Measurements from ENCODE around the gene NEDD4L.
"Not testable (repeated sequence)": the region's sequence is repeated elsewhere in the genome, so short reads cannot be mapped to it uniquely, and the experiment has no call there.

The NEDD4L gene

DNA sequence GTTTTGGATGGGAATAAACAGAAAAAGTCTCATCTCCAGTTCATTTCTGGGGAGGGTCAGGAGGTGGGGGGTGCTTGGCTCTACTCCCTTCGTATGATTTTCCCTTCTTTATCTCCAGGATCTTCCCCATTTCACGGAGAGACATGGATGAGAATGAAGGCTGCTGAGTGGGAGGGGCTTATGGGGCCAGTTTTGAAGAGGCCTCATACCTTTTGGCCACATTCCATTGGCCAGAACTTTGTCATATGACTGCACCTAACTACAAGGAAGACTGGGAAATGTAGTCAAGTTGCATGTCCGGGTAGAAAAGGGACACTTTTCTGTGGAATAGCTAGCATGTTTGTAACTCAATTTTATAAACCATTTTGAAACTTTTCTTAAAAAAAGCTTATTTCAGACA lies 117.6 kb downstream of the NEDD4L start:
- no peak for DNase-seq

DNA sequence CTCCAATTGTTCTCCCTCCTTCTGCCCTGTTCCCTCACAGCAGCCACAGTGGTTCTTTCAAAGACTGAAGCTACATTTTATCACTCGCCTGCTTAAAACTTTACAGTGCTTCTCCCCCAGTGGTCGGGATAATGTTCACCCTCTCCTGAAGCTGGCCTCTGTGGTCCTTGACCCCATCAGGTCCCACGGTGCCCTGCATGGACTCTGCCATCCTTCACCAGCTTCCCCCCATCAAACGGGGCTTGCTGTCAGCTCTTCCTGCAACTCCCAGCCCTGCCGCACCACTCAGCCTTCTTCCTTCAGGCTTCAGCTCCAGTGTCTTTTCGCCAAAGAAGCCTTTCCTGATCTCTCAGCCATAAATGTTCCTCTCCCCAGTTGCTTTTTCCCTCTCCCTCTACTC lies 118.1 kb downstream of the NEDD4L start:
- no peak for DNase-seq

DNA sequence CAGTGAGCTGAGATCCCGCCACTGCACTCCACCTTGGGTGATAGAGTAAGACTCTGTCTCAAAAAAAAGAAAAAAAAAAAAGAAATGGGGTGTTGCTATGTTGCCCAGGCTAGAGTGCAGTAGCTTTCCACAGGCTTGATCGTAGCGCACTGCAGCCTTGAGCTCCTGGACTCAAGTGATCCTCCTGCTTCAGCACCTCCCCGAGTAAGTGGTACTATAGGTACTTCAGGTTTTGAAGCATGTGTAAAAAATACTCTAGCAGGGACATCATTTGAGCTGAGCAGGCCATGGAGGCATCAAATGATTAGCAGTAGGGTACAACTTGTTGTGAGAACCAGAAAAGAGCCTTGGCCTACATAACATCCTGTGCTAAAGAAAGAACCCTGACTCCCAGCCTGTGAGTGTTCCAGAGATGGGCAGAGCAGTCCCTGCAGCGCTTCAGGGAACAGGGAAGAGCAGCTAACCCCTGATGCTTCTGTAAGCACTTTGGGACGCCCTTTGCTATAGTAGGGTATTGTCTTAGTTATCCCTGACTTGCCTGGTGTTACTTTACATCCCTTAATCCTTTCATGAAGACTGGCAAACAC lies 119.1 kb downstream of the NEDD4L start:
- no peak for DNase-seq

DNA sequence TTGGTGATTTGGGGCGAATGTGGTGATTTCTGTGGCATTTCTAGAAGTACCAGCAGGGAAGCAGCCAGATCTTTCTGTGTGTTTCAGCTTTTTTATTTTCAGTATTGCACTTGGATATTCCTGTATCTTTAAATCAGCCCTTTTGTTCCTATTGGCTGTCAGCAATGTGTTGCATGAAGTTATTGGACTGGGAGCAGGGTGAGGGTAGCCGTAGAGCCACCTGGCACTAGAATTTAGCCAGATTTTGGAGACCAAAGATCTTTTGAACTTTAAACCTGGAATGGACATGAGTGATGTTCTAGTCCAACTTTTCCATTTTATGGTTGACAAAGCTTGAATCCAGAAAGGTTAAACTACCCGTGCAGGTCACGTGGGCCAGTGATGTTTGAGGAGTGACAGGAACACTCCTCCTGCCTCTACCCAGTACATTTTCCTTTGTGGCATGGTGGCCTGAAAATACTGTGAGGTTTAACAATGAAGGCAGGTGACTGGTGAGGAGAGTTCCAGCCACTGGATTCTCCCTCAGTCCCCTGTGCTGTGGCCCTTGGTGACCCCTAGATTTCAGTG lies 122.3 kb downstream of the NEDD4L start:
- DNase-seq = no peak

DNA sequence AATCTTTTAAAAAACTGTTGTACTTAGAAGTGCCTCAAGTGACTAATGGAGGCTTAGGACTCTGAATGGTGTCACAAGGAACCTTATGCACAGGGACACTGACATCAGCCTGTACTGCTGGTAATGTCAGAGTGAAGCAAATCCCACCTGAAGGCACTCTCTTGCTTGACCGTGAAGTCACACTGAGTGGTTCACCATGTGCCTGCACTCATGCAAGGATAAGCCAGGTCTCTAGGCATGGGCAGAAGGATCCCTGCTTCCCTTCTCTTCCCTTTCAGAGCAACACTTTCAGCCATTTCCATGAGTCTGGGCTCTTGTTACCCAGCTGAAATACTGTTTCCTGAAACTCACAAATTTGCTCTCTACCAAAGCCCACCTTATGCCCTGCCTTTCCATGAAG lies 123.0 kb downstream of the NEDD4L start:
- no peak for DNase-seq

DNA sequence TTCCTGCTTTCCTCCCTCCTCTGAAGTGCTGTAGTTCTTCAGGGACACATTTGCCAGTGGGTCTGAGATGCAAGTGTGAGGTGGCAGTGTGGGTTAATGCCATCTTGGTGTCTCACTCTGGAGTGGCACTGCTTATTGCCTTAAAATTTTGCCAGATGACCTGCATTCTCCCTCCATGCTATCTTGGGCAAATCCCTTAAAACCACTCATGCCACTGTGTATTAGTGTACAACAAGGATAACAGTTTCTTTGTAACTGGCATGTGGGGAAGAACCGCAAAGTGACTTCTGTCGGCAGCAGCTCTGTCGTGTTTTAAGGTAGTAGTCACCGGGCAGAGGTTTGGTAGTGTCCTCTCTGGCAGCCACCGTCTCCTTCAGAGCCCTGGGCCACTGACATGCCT lies 124.2 kb downstream of the NEDD4L start:
- DNase-seq = no peak

DNA sequence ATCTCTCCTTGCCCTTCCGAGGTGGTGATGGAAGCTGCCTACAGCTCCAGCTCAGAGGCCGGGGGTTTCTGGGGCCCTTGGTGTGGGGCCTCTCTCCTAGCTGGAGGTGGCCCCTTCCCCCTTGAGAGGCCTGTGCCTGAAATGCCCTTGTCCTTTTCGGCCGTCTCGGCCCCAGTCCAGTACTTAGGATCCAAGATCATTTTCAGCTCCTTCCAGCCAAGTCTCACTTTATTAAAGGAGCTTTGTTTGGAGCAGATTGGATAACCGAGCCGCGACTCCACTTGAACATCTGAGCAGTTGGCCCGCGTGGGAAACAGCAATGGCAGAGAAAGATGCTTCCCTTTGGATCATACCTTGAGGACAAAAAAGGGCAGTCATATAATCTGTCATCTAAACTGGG lies 125.0 kb downstream of the NEDD4L start:
- DNase-seq = no peak

DNA sequence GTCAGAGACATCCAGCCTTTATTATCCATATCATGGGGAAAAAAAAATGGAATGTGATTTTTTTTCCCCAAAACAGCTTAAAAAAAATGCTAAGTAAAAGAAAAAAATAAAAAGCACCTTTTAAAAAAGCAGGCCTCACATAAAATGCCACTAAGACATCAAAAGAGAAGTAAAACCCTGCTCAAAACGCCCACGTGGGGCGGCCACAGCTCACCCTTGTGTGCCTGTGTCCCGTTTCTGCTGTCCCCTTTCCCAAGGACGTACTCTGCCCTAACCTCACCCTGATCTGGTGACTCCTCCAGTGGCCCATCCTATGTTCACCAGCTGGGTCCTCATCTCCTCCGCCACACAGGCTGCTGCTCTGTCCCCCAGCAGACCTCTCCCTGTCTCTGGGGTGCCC lies 125.4 kb downstream of the NEDD4L start:
- no peak for DNase-seq

DNA sequence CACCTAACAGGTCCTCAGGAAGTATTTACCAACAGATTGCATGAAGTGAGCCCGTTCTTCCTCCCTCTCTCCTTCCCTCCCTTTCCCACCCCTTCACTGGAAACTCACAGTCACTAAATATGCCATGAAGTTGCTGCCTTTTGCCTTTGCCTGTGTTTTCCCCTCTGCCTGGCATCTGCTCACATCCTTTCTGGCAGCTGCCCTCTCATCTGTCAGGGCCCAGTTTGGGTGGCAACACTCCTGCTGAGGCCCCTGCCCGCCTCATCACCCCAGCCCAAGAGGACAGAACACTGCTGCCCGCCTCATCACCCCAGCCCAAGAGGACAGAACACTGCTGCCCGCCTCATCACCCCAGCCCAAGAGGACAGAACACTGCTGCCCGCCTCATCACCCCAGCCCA lies 126.0 kb downstream of the NEDD4L start:
- not testable (repeated sequence) for DNase-seq

DNA sequence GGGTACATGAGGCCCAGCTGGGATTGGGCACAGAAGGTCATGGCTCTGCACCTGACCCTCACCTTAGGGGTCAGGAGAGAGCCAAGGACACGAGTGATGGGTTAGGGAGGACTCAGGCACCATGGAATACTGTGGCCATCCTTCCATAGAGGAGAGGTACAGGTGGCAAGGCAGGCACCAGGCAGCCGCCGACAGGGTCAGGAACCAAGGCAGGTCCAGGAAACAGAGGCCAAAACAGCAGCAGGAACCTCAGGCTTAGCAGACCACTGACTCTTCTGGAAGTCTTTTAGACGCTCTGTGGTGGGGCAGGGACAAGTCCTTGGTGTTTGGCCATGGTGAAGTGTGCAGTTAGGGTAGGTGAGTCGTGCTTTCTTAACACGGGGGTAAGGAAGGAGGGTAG lies 128.0 kb downstream of the NEDD4L start:
- DNase-seq = no peak

DNA sequence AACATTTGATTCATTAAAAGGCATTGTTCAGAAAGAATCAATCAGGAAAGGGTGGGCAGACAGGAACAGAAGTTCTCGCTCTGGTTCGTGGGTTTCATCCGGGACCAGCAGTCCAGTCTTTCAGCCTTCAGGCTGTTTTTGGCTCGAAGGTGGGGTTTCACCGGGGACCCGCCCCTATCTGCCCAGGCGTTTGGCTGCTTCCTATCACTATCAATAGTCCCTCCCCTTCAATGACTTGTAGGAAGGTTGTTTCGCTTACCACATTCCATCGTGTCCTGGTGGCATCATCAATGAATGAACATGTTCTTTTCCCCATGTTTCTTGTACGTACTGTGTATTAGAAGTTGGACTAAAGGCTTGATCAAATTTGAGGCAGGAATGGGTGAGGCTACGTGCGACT lies 130.3 kb downstream of the NEDD4L start:
- DNase-seq = no peak

DNA sequence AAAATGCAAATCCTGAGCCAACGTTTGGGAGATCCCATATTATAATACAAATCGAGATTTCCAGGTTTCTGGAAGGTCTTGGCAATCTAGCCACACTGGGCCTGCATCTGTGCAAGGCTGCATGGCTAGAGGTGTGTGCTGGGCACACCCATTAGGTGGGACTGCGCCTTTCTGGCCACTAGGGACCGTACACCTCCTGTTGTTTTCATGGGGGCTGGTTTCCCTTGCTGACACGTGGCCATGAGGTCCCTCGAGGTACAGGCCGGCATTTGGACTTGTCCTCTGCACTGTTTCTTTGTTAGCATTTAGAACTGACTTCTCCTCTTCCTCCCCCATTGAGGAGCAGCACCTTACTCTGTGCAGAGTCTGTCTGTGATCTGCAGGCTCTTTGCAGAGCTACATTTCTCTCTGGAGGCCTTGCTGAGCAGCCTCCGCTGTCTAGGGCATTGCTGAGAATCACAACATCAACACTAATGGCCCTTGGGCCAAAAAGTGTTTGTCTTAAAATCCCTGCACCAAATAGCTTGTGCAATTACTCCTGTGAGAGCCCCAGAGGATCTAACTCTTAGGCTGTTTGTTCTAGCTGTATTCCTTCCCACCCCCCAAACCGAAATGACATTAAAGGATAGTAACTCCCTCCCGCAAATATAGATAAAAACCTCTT lies 131.2 kb downstream of the NEDD4L start:
- no peak for DNase-seq

DNA sequence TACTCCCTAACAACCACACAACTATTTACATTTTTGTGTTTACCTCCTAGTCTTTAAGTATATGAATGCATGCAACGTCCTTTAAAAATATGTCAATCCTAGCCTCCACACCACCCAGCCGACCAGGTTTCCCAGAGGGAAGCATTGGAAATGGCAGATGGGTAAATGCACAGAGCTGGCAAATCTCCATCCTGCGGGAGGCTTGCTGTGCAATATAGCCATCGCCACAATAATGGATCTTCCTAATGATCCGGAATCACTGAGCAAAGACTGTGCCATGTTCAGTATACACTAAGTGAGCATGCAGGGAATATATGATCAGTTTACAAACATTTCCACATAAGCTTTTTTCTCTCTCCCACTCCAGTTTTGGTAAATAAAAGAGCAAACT lies 131.8 kb downstream of the NEDD4L start:
- no peak for DNase-seq

DNA sequence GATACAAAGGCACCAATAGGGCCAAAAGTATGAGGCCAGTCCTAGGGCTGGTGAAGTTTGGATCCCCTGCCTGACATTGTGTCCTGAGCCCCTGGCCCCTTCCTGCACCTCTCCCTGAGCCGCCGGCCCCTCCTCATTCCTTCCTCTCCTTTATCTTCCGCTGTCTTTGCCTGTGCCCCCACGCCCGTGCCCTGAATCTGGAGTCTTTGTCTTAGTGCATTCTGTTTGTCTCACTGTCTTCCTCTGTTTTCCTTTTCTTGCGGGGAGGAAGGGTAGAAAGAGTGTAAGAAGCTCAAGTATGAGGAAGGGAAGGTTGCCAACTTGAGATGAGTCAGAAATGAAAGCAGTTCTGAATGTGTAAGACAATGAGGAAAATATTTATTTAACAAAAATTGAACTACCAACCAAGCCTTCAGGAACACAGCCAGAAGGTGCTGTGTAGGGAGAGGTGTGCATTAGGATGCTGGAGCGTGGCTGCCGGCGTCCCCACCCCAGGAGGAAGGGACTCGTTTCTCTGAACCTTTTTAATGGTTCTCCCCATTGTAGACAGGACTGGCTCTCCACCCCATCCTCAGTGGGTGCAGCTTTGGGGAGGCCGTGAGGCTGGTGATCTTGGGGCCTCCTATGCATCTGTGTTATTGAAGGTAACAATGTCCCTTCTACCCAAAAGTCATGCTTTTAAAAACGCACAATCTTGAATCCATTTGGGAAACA lies 133.1 kb downstream of the NEDD4L start:
- no peak for DNase-seq

DNA sequence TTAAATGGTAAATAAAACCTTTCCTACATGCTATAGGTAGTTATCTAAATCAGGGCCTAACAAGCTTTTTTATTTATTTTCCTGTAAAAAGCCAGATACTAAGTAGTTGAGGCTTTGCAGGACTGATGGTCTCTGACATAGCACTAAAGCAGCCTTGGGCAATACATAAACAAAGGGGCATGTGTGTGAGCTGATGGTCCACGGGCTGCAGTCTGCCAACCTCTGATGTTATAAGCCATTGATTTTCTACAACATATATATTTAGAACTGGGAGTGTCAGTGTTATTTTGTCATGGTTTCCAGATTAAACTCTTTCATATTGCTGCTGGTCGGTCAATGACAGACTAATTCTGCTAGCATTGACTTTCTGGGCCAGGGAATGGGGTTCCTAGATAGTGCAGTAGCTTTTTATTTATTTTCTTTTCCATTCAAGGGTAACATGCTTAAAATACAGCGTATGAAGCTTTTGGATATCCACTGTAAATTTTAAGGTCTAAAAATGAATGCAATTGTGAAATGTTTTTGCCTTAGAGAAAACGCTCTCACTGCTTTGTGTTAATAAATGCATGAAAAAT lies 134.0 kb downstream of the NEDD4L start:
- no peak for DNase-seq

DNA sequence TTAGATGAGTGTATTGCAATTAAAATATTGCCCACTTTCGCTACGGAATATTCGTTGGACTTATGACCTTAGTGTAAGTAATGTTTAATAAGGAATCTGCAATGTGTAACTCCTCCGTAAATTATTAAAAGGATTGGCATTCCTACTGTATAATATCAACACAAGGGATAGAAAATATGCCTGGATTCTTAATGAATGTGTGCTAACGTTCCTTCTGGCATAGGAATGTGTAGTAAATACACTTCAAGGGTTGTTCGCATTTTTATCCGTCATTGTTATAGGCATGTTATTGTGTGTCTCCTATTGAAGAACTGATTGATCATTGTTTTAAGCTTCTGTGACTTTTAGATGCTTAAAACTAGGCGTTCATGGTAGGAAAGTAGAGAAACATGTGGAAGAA lies 134.5 kb downstream of the NEDD4L start:
- no peak for DNase-seq

DNA sequence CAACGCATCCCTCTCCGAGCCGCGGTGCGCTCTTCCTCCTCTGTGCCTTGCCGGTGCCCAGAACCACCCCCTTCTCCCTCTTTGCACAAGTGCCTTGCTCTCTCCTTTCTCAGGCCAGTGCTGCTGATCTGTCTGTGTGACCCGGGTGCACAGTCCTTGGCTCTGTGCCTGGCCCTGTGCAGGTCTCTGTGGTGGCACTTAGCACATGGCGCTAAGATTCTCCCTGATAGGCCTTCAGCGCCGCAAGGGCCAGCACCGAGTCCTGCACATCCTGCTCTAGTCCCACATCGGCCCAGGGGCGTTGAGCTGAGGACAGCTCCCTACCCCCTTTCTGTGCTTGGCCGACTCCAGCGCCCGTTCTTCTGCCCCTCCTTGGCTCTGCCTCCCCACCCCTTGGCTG lies 136.1 kb downstream of the NEDD4L start:
- no peak for DNase-seq

DNA sequence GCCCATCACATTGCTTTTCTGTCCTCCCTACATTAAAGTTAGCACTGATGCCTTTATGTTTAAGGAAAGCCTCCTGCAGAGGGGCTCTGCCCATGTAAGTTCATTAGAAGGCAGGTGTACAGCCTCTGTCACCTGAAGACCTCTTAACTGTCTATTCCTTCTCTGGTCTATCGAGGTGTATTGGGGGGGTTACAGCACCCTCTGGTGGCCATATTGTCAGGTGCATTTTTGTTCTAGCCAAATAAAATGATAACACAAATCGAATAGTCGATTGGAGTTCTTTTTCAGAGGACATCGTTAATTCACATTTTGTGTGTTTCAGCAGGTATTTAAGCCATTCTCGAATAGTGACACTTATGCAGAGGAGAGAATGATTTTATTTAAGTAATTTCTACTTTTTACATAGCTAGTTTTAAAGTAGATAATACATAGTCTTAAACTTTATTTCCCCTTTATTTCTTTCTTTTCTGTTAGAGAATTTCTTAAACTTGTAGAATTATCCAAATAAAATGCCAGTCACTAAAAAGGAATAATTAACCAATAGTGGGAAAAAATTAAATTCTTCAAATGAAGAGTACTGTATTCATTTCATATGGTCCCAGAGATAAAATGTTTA lies 136.8 kb downstream of the NEDD4L start:
- peak; percentile 28 for DNase-seq

DNA sequence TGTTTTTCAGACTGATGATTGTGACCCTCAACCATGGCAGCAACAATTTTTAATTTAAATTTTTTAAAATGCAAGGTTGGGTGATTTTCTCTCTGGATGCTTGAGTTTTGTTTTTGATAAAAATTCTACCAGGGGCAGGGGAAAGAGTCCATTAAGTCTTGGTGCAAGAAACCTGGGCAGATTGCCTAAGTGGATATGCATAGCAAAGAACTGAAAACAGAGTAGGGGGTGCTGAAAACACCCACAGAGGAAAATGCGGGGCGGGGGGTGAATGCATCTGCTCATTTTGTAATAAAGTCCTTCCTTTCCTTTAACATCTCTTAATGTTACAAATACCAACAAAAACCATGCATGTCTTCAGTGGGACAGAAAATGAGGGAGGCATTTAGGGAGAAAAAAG lies 138.0 kb downstream of the NEDD4L start:
- no peak for DNase-seq

DNA sequence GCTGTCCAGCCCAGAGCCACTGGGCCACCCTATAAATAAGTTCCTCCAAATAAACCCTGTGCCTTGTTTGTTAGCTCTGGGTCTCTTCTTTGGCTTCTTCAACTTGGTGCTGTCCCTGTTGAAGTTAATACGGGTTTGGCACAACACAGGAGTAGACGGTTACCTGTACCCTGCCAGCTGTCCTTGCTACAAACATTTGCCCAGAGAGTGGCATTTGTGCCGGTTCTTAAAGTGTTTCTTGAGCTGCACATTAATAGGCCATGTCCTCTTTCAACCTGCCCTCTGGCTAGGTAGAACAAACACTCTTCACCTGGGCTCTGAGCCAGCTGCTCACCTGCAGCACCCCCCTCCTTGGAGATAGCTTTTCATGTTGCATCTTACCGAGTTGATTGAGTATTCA lies 139.2 kb downstream of the NEDD4L start:
- DNase-seq = no peak

DNA sequence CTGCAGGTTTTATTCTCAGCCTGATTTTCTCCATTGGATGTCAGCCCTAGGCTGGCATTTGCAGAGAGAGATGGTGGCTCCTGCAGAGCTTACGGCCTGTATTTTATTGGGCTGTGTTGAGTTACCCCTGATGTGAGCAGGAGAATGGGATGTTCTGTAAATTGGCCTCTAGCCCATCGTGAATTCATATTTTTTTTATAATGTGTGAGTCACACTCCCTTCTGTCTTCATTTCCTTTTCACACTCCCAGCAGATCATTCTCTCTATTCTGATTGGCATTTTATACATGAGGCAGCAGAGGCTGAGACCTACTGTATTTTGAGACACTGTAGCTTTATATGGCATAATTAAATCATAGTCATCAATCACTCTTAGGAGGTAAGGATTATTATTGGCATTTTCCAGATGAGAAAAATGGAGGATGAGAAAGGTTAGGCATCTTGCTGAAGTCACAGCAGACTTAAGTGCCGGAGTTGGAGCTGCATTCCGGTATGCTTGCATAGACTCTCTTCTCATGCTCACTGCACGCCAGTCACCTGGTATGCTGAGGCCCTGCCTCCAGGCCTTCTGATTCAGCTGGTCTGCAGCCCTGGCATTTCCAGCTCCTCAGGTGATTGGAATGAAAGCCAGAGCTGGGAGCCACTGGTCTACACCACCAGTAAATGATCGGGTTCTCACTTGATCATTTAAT lies 142.4 kb downstream of the NEDD4L start:
- no peak for DNase-seq

DNA sequence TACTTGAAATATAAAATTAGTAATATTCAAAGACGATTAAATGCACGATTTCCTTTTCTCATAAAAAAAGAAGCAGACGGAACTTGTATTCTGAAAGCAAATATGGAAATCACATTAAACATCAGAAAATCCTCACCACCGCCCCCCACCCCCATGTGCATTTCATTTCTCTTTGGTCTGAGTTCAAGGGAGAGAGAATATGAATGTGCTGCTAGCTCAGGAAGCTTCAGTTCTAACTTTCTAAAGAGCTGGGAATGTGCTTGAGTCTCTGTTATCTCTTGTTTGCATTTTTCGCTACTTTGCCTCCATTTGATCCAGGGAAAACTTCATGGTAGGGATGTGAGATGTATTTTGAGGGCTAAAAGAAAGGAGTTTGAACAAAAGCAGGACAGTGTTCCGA lies 143.6 kb downstream of the NEDD4L start:
- no peak for DNase-seq

DNA sequence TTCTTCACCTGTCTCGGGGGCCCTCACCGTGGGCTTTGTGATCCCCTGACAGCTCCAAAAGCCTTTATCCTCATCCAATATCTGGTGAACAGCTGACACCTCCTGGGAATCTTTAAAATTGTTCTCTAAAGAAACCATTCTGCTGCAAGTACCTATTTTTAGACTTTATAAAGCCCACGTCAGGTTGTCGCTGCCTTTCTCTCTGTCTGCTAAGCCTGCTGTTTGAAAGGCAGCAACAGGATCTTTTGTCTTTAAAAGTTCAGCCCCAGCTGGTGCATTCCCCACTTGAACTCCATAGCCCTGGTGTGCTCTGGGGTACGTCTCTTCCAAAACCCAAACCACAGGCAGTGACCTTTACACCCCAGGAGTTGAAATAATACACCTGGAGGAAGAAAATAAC lies 145.0 kb downstream of the NEDD4L start:
- DNase-seq = no peak
